Measurements from ENCODE around the gene OR4C3.
"Not testable (repeated sequence)": the region's sequence is repeated elsewhere in the genome, so short reads cannot be mapped to it uniquely, and the experiment has no call there.

Gene OR4C3

DNA sequence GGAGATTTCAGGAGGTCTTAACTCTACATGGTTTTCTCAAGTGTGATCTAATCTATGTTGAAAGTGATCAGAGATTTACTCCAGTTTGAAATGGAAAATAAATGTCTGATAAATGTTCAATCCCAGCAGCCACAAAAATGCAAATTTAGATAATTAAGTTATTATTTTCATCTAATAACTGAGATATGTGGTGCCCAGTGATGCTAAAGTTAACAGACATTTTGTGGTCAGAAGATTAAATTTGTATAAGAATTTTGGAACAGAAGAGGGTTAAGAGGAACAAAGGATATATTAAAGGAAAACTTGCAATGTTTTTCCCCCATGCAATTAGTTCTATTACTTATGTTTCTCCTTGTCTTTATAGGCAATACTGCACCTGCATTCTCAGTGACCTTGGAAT lies at the start of gene OR4C3:
Gene OR4C3 (plus strand): TSS at position 301 of the 400 bp plus-strand sequence. CDS start 102 bp downstream, outside the sequence.
- not testable (repeated sequence) for H3K27ac ChIP-seq

DNA sequence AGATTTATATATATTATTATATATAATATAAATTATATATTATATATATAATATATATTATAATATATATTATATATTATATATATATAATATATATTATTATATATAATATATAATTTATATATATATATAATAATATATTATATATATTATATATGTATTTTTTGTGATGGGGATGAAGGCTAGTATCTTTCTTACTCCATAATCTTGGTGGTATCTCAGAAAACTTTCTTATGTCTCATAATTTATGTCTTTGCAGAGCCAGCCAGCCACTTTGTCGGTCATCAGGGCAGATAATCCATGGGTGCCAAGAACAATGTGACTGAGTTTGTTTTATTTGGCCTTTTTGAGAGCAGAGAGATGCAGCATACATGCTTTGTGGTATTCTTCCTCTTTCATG lies 18.8 kb upstream of the OR4C3 start, which contains the start of gene OR4S1:
Gene OR4S1 (plus strand): TSS at position 301 of the 400 bp plus-strand sequence. CDS start 0 bp downstream, at position 301.
- H3K27ac ChIP-seq: no peak within 1 kb of the TSS
- TF ChIP-seq, protein P1, sequence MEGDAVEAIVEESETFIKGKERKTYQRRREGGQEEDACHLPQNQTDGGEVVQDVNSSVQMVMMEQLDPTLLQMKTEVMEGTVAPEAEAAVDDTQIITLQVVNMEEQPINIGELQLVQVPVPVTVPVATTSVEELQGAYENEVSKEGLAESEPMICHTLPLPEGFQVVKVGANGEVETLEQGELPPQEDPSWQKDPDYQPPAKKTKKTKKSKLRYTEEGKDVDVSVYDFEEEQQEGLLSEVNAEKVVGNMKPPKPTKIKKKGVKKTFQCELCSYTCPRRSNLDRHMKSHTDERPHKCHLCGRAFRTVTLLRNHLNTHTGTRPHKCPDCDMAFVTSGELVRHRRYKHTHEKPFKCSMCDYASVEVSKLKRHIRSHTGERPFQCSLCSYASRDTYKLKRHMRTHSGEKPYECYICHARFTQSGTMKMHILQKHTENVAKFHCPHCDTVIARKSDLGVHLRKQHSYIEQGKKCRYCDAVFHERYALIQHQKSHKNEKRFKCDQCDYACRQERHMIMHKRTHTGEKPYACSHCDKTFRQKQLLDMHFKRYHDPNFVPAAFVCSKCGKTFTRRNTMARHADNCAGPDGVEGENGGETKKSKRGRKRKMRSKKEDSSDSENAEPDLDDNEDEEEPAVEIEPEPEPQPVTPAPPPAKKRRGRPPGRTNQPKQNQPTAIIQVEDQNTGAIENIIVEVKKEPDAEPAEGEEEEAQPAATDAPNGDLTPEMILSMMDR (conservative IDR thresholded peaks at IDR 0.05): no peak
- no peak for TF ChIP-seq ZFX (IDR thresholded peaks at IDR 0.05)

DNA sequence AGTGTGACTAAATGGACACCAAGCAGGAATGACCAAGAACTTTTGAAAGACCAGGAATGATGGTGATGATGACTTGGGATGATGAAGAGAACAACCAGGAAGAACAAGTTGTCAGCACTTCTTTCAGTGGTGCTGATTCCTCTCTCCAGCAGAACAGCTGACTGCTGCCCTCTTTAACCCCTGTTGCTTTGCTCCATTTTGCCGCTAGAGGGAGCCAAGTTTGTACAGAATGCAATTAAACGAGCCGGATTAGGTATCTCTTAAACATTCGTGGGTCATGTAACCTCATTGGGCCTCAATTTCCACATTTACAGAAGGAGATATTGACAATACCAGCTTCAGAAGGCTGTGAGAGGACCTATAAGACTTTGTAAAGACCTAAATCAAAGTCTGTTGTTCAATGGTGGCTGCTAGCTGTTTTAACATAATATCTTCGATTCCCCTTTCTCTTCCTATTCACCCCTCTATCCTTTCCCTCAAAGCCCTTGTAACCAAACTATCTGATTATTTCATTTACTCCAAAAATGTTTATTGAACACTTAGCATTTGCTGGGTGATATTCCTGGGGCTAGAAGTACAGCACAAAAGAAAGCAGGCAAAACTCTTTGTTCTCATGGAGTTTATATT lies 16.8 kb upstream of the OR4C3 start:
- TF ChIP-seq, protein P1 (conservative IDR thresholded peaks at IDR 0.05): peak; percentile 95
- TF ChIP-seq ZFX (IDR thresholded peaks at IDR 0.05): no peak
- H3K27ac ChIP-seq: no peak overlapping the region

DNA sequence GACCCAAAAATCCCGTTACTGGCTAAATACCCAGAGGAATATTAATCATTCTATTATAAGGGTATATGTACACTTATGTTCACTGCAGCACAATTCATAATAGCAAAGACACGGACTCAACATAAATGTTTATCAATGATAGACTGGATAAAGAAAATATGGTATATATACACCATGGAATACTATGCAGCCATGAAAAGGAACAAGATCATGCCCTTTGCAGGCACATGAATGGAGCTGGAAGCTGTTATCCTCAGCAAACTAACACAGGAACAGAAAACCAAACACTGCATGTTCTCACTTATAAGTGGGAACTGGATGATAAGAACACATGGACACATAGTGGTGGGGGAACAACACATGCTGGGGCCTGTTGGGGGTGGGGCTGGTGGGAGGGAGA lies 11.1 kb upstream of the OR4C3 start:
- H3K27ac ChIP-seq: not testable (repeated sequence)

DNA sequence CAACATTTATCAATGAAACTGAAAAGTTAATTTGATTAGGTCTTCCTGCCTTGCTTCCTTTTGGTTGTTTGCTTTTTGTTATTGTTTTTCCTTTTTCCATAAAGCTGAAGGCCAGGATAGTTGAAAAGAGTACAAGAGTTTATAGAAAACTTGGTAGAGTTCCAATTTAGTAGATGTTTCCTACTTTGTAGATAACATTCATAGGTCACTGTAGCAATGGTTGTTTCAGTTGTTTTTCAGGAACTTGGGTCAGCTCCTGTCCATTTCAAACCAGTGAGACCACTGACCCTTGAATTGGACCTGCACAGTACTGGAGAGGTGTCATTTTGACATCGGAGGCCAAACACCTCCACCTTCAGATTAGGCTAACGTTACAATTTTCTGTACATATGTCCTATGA lies 4.9 kb upstream of the OR4C3 start:
- H3K27ac ChIP-seq: not testable (repeated sequence)

DNA sequence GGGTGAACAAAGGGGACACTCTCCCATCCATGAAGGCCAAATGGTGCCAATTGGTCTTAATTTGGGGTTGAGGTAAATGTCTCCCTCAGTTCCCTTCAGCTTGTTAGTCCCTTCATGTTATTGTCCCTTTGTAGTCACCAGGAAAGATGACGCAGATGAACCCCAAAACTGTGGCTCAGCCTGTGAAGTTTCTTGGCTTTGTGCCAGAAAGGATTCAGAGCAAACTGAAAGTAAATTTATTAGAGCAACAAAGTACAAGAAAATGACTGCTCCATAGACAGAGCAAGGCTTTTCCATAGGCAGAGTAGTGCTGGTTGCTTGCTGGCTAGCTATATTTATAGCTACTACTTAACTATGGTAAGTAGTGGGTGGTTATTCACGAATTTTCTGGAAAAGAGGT lies 16.7 kb downstream of the OR4C3 start:
- TF ChIP-seq, protein P1 (conservative IDR thresholded peaks at IDR 0.05): no peak
- TF ChIP-seq ZFX (IDR thresholded peaks at IDR 0.05): no peak

DNA sequence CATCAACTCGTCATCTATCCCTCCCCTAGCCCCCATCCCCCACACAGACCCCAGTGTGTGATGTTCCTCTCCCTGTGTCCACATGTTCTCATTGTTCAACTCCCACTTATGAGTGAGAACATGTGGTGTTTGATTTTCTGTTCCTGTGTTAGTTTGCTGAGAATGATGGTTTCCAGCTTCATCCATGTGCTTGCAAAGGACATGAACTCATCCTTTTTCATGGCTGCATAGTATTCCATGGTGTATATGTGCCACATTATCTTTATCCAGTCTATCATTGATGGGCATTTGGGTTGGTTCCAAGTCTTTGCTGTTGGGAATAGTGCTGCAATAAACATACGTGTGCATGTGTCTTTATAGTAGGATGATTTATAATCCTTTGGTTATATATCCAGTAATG lies 17.8 kb downstream of the OR4C3 start:
- not testable (repeated sequence) for H3K27ac ChIP-seq

More for the DNA sequence above, 16.7 kb downstream of the OR4C3 start:
- no peak overlapping the region for H3K27ac ChIP-seq

DNA sequence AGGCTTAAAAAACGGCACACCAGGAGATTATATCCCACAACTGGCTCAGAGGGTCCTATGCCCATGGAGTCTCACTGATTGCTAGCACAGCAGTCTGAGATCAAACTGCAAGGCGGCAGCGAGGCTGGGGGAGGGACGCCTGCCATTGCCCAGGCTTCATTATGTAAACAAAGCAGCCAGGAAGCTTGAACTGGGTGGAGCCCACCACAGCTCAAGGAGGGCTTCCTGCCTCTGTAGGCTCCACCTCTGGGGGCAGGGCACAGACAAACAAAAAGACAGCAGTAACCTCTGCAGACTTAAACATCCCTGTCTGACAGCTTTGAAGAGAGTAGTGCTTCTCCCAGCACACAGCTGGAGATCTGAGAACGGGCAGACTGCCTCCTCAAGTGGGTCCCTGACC lies 21.6 kb downstream of the OR4C3 start:
- H3K27ac ChIP-seq: not testable (repeated sequence)

DNA sequence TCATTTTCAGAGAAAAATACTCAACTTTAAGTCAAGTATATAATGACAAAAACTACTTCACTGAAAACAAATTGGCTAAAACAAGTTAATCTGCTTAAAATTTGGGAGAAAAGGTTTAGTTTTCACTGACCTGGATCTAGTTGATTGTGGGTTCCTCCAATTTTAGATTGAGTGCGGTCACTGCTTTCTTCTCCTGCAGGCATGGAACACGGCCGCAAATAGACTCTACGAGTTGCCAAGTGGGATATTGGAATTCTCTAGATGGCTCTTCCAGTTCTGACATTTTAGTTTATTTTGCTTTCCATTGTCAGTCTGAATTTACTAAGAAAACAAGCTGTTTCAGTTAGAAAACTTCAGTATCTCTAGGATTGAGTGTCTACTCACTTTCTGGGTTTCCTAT lies 29.3 kb downstream of the OR4C3 start:
- TF ChIP-seq ZFX (IDR thresholded peaks at IDR 0.05): no peak
- TF ChIP-seq, protein P1 (conservative IDR thresholded peaks at IDR 0.05): no peak
- H3K27ac ChIP-seq: no peak overlapping the region

DNA sequence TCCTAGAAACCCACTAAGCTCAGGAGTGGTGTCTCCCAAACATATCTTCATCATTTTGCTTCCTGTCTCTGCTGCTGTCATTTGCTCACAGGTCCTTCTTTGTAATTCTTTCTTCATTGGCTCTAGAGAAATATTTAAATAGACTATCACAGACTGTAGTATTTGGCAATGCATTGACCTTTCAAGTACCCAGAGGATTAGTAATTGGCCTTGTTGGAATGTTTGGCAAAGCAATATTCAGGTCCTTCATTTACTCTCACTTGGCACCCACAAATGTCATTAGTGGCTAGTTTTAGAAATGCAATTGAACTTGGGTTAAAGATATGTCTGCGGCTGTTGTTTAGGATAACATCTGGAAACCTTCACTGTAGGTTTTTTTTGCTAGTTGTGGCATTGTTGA lies 30.0 kb downstream of the OR4C3 start:
- TF ChIP-seq, protein P1 (conservative IDR thresholded peaks at IDR 0.05): no peak
- TF ChIP-seq ZFX (IDR thresholded peaks at IDR 0.05): no peak
- no peak overlapping the region for H3K27ac ChIP-seq

DNA sequence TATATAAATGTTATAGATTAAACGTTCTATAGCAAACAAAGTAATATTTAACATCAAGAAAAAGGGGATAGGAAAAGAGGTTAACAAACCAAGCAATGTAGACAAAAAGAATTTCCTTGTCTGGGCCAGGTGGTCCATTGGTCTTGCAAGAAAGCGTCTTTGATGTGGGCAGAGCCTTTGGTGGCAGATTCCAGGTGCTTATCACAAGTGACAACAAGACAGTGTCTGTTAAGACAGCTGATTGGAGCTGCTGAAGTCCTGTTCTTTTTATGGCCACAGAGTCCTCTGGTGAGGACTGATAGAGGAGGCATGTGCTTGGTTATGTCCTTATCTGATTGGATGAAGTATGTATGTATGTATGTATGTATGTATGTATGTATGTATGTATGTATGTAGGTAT lies 36.6 kb downstream of the OR4C3 start:
- H3K27ac ChIP-seq: not testable (repeated sequence)

Measured in C4-2B (cell line).